Suprapubic skin (tissue), 4 donors: ENCODE measurements around the gene TAF10. TPM values are rescaled to one million over a fixed set of nuclear protein-coding genes. Genes with fewer than 3 reads are reported as not detected.

Experiments used
- DNase-seq, 2 donors: peaks; one replicate each; pipeline ENCODE4 v3.0.0-alpha.2; 2019; ENCODE audit warnings: low spot score in 2 of 2
- H3K27ac ChIP-seq: fragments of 200-600 bp; sonication (generic); one replicate; pipeline ENCODE4 v1.5.1; 2019
- H3K27me3 ChIP-seq: fragments of 200-600 bp; sonication (generic); one replicate; pipeline ENCODE4 v1.5.1; 2019
- H3K36me3 ChIP-seq: fragments of 200-600 bp; sonication (generic); one replicate; pipeline ENCODE4 v1.5.1; 2019
- H3K4me1 ChIP-seq: fragments of 200-600 bp; sonication (generic); one replicate; pipeline ENCODE4 v1.5.1; 2019
- H3K4me3 ChIP-seq: fragments of 200-600 bp; sonication (generic); one replicate; pipeline ENCODE4 v1.5.1; 2019; ENCODE audit warnings: mild to moderate bottlenecking
- H3K9me3 ChIP-seq: fragments of 200-600 bp; sonication (generic); one replicate; pipeline ENCODE4 v1.5.1; 2019
- CTCF ChIP-seq, 2 donors: fragments of 200-600 bp in 1 of 2; fragments of 450-650 bp in 1 of 2; sonication (generic) in 1 of 2; IDR thresholded peaks; one replicate each; pipeline ENCODE4 v1.5.1; 2016 to 2019; ENCODE audit warnings: antibody characterized with exemption in 2 of 2, mild to moderate bottlenecking in 1 of 2, moderate library complexity in 1 of 2
- EP300 ChIP-seq: sonication (generic); formaldehyde crosslinking; IDR thresholded peaks from one replicate; pipeline ENCODE4 v1.6.1; 2017; ENCODE audit warnings: antibody characterized with exemption
- POLR2A ChIP-seq, 2 donors: fragments of 450-650 bp; IDR thresholded peaks; one replicate each; pipeline ENCODE4 v1.6.1; 2017; ENCODE audit warnings: antibody characterized with exemption in 2 of 2, mild to moderate bottlenecking in 2 of 2, moderate library complexity in 2 of 2
- POLR2AphosphoS5 ChIP-seq, 3 donors: sonication (generic); formaldehyde crosslinking; IDR thresholded peaks; one replicate each; pipeline ENCODE4 v1.6.1; 2017; ENCODE audit warnings: antibody characterized with exemption in 3 of 3
- WGBS: methylation state at CpG from one replicate; pipeline ENCODE4 v1.1.5; 2018; 5-methylcytosine and 5-hydroxymethylcytosine counted together
- total RNA-seq, 4 donors: library from RNA; depleted of rRNA; stranded (reverse); fragments of >200 nt; gene quantifications; one replicate each; pipeline ENCODE4 v1.1.0, GENCODE V29; 2016

Gene TAF10
- total RNA-seq, 4 donors from 2014 or later = 24.1 to 54.5 (median 40.1) TPM

DNA sequence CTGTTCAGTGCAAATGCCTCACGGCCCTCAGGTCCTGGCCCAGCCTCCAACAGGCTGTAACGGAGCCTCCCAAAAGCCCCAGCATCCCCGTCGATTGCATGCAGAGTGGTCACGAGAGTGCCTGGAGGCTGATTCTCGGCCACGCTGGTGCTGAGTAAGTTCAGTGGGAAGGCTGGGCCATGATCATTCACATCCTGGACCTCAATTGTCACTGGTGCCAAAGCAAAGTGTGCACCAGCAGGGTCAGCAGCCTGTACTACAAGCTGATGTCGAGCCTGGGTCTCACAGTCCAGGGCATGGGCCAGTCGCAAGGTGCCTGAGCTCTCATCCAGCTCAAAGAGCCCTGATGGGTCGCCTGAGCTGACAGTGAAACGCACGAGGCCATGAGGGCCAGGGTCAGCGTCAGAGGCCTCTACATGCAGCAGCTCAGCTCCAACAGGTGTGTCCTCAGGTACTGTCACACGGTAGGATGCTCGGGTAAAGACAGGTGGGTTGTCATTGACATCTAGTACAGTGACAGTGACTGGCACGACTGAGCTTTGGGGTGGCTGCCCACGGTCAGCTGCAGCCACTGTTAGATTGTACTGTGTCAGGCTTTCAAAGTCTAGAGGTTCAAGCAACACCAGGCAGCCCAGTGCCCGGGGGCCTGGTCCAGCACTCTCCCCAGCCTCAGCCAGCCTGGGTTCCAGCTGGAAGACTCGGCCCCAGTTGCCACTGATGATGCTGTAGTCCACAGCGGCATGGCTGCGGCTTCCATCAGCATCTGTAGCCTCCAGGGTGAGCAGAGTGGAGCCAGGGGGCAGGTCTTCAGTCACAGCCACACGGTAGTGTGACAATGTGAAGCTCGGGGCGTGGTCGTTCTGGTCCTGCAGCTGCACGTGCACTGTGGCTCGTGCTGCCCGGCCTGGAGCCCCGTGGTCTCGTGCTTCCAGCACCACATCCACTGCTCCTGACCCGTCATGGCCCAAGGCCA, 11.7 kb upstream of the TAF10 start:
- Histone ChIP-seq H3K27ac (no peak overlapping the region), H3K4me3 (no peak overlapping the region), H3K27me3 (no peaks in the 10 kb centered on the region), H3K36me3 (peaks cover 45% of the 10 kb centered on the region), H3K9me3 (no peaks in the 10 kb centered on the region), H3K4me1 (peaks cover 9% of the 10 kb centered on the region)
- DNase-seq = no peak
- WGBS = 87% methylated on average over 17 of the region's 31 CpGs
- no peak for TF ChIP-seq EP300
- no peak for TF ChIP-seq POLR2AphosphoS5 (IDR thresholded peaks at IDR 0.05)
- TF ChIP-seq POLR2A (IDR thresholded peaks at IDR 0.05) = no peak
- TF ChIP-seq CTCF (IDR thresholded peaks at IDR 0.05) = no peak

DNA sequence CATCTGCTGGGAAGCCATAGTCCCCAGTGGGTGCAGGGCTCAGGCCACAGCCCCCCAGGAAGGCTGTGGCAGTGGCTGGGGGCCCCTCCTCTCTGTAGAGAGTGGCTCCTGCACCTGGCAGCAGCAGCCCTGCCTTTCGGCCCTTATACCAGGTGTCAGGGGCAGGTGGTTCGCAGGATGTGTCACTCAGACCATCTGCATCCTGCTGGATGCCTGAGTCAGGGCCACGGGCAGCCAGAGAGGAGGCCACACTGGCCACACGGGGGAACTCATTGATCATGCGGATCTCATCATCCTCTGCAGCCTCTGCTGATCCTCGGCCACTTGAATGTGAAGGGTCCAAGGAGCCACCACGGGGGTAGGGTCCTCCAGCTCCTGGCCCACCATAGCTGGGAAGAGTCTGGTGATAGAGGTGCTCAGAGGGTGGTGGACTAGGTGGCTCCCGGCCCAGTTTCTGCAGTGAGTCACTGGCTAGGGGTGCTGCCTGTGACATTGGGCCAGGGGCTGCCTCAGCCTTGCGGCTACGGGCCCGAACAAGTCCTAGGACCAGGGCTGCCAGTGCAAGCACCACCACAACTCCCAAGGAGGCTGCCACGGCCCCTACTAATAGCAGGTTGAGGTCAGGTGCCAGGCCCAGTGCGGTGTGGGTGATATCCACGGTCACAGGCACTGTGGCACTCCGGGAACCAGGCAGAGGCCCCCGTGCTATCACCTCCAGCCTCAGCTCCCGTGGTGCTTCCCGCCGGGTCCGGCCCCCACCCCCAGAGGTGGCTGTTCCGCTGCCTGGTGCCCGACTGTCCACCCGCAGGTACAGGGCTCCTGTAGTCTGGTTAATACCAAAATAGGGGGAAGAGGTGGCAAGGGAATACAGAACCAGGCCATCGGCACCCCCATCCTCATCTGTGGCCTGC, 10.5 kb upstream of the TAF10 start:
- Histone ChIP-seq H3K4me3 (no peak overlapping the region), H3K9me3 (no peaks in the 10 kb centered on the region), H3K27me3 (no peaks in the 10 kb centered on the region), H3K4me1 (peaks cover 20% of the 10 kb centered on the region), H3K27ac (no peak overlapping the region), H3K36me3 (peaks cover 41% of the 10 kb centered on the region)
- WGBS = 83% methylated on average over 15 of the region's 24 CpGs
- no peak for DNase-seq
- TF ChIP-seq POLR2A (IDR thresholded peaks at IDR 0.05) (no peak), CTCF (IDR thresholded peaks at IDR 0.05) (no peak), POLR2AphosphoS5 (IDR thresholded peaks at IDR 0.05) (no peak), EP300 (no peak)

GRCh38 chr11:6621711-6622211, 9.7 kb upstream of the TAF10 start:
- DNase-seq = no peak
- no peak overlapping the region for H3K27ac ChIP-seq
- WGBS = 87% methylated on average over 9 of the region's 16 CpGs
- H3K9me3 ChIP-seq = no peaks in the 10 kb centered on the region
- no peaks in the 10 kb centered on the region for H3K27me3 ChIP-seq
- peaks cover 28% of the 10 kb centered on the region for H3K4me1 ChIP-seq
- TF ChIP-seq POLR2AphosphoS5 (IDR thresholded peaks at IDR 0.05) (no peak), EP300 (no peak), CTCF (IDR thresholded peaks at IDR 0.05) (no peak)
- peaks cover 36% of the 10 kb centered on the region for H3K36me3 ChIP-seq
- H3K4me3 ChIP-seq = no peak overlapping the region

- 85% methylated on average over 1 of the region's 1 CpG for whole genome bisulfite sequencing
- Histone ChIP-seq H3K9me3 (no peaks in the 10 kb centered on the region), H3K4me1 (peaks cover 28% of the 10 kb centered on the region), H3K27ac (no peak overlapping the region), H3K4me3 (no peak overlapping the region), H3K27me3 (no peaks in the 10 kb centered on the region), H3K36me3 (peaks cover 32% of the 10 kb centered on the region)
- no peak for TF ChIP-seq CTCF (IDR thresholded peaks at IDR 0.05)
- TF ChIP-seq EP300 = no peak
- TF ChIP-seq POLR2AphosphoS5 (IDR thresholded peaks at IDR 0.05) = no peak
- DNase-seq = no peak
Measured at GRCh38 chr11:6620636-6621035, 8.6 kb upstream of the TAF10 start.
